ENCODE measurements around the gene RCSD1.

The RCSD1 gene

GRCh38 chr1:167617153-167618147, 12.6 kb upstream of the RCSD1 start:
- DNase-seq (ENCODE audit: low read depth in 3 of 3) = no peak

- no peak for DNase-seq (ENCODE audit: low read depth in 3 of 3)
These were observed 11.7 kb upstream of the RCSD1 start for GRCh38 chr1:167618366-167618765.

- DNase-seq (ENCODE audit: low read depth in 3 of 3) = no peak
These were observed 11.2 kb upstream of the RCSD1 start for GRCh38 chr1:167618789-167619188.

GRCh38 chr1:167620002-167620401, 10.0 kb upstream of the RCSD1 start:
- DNase-seq (ENCODE audit: low read depth in 3 of 3) = no peak

- no peak for DNase-seq (ENCODE audit: low read depth in 3 of 3)
These were observed 8.2 kb upstream of the RCSD1 start for GRCh38 chr1:167621780-167622313.

- no peak for DNase-seq (ENCODE audit: low read depth in 3 of 3)
These were observed 6.1 kb upstream of the RCSD1 start for GRCh38 chr1:167623951-167624350.

GRCh38 chr1:167625040-167625823, 4.8 kb upstream of the RCSD1 start:
- DNase-seq (ENCODE audit: low read depth in 3 of 3) = no peak

GRCh38 chr1:167627615-167627864, 2.5 kb upstream of the RCSD1 start:
- no peak for DNase-seq (ENCODE audit: low read depth in 3 of 3)

GRCh38 chr1:167627865-167628641, 2.0 kb upstream of the RCSD1 start:
- peak; percentile 63 to 79 (median 67) for DNase-seq (ENCODE audit: low read depth in 3 of 3)

GRCh38 chr1:167628741-167629515, 1.1 kb upstream of the RCSD1 start:
- DNase-seq (ENCODE audit: low read depth in 3 of 3) = no peak

GRCh38 chr1:167630568-167631385, 745 bp downstream of the RCSD1 start:
- no peak for DNase-seq (ENCODE audit: low read depth in 3 of 3)

- no peak for DNase-seq (ENCODE audit: low read depth in 3 of 3)
These were observed 1.4 kb downstream of the RCSD1 start for GRCh38 chr1:167631386-167631935.

GRCh38 chr1:167631936-167632614, 2.0 kb downstream of the RCSD1 start:
- no peak for DNase-seq (ENCODE audit: low read depth in 3 of 3)

- DNase-seq (ENCODE audit: low read depth in 3 of 3) = no peak
These were observed 3.4 kb downstream of the RCSD1 start for GRCh38 chr1:167633258-167633944.

- DNase-seq (ENCODE audit: low read depth in 3 of 3) = no peak
These were observed 4.4 kb downstream of the RCSD1 start for GRCh38 chr1:167634435-167634834.

GRCh38 chr1:167635156-167635648, 5.2 kb downstream of the RCSD1 start:
- no peak for DNase-seq (ENCODE audit: low read depth in 3 of 3)

GRCh38 chr1:167635941-167636340, 5.9 kb downstream of the RCSD1 start:
- DNase-seq (ENCODE audit: low read depth in 3 of 3) = no peak

GRCh38 chr1:167638064-167638463, 8.0 kb downstream of the RCSD1 start:
- DNase-seq (ENCODE audit: low read depth in 3 of 3) = no peak

- no peak for DNase-seq (ENCODE audit: low read depth in 3 of 3)
These were observed 10.0 kb downstream of the RCSD1 start for GRCh38 chr1:167640051-167640450.

Data from stimulated activated CD4-positive, alpha-beta T cell treated with anti-CD3 and anti-CD28 coated beads, TNF-alpha, amount 100 ng/mL, for 48 hours (primary cell).